22Rv1 (cell line): Measurements from ENCODE around the gene ANKS1A.

Experiments
- H3K27ac ChIP-seq: fragments of 450-650 bp; 2 replicates; pipeline ENCODE4 v1.5.1; 2017
- CTCF ChIP-seq: fragments of 450-650 bp; IDR thresholded peaks from 2 replicates; pipeline ENCODE4 v1.5.1; 2017; ENCODE audit warnings: mild to moderate bottlenecking
- ZFX ChIP-seq: fragments of 450-650 bp; IDR thresholded peaks from 2 replicates; pipeline ENCODE4 v1.6.1; 2017; ENCODE audit warnings: antibody characterized with exemption, borderline replicate concordance

The ANKS1A gene

DNA sequence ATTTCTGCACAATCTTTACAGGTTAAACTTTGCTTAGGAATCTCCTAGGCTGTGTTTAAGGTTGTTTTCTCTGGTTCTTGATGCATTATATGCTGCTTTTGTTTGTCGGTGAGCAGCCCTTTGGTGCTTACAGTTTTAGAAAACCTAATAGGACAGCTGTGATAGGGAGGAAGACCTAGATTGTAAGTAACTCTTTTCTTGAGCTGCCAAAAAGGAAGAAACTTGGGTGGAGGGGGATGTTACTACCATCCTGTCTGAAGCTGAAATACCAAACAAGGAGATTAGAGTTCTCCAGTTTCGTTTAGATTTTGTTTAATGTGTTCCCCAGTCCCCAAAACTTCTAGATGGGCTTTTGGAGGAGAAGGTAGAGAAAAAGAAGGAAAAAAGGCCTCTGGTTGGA lies 72.0 kb downstream of the ANKS1A start:
- H3K27ac ChIP-seq, result no peak overlapping the region
- TF ChIP-seq CTCF (no peak), ZFX (no peak)

GRCh38 chr6:34961574-34961973 lies 72.5 kb downstream of the ANKS1A start:
- TF ChIP-seq CTCF (no peak), ZFX (no peak)
- no peak overlapping the region for H3K27ac ChIP-seq

DNA sequence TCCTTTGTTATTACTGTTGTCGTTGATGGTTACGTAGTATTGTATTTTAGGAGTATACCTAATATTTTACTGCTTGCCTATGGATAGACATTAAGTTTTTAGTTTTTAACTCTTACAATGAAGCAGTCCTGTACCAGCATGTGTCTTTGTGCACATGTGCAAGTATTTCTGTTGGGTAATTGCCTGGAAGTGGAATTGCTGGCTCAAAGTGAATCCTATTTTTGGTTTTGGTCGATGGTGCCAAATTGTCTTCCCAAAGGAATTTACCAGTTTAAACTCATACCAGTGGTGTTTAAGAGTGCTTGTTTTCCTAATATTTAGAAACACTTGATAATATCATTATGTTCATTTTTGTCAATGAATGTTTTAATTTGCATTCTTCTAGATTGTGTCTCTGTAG lies 75.5 kb downstream of the ANKS1A start:
- no peak for TF ChIP-seq CTCF
- TF ChIP-seq ZFX, result no peak
- no peak overlapping the region for H3K27ac ChIP-seq

DNA sequence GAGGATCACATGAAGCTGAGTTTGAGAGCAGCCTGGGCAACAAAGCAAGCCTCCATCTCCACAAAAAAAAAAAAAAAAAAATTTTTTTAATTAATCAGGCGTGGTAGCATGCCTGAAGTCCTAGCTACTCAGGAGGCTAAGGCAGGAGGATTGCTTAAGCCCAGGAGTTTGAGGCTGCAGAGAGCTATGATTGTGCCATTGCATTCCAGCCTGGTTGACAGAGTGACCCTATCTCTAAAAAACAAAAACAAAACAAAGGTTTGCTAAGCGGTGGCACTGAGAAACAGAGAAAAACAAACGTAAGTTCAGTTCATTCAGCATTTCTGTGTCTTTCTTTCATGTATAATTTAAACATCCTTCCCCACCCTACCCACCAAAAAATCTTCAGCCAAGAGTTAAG lies 78.4 kb downstream of the ANKS1A start:
- TF ChIP-seq CTCF (no peak), ZFX (no peak)
- no peak overlapping the region for H3K27ac ChIP-seq

GRCh38 chr6:34969662-34970265 lies 80.7 kb downstream of the ANKS1A start:
- H3K27ac ChIP-seq, result no peak overlapping the region
- TF ChIP-seq ZFX (no peak), CTCF (no peak)

- TF ChIP-seq CTCF (no peak), ZFX (no peak)
- no peak overlapping the region for H3K27ac ChIP-seq
Observed at GRCh38 chr6:34970488-34970887, 81.4 kb downstream of the ANKS1A start.

DNA sequence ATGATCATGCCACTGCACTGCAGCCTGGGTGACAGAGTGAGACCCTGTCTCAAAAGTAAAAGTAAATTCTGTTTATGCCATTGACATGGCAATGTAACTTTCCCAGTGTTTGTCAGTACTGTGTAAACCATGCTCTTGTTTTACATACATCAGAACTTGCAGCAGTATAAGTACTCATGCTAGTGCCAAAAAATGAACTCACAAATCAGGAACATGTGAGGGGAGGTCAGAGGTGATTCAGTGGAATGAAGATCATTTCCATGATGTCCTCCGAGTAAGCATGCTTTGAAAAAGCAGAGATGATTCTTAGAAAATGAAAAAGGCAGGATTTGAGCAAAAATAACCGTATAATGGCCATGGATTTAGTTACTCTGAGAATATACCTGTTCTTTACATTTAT lies 81.9 kb downstream of the ANKS1A start:
- TF ChIP-seq CTCF (no peak), ZFX (no peak)
- no peak overlapping the region for H3K27ac ChIP-seq
